Measurements from ENCODE around the gene ATP8B1.
"Not testable (repeated sequence)": the region's sequence is repeated elsewhere in the genome, so short reads cannot be mapped to it uniquely, and the experiment has no call there.

Gene ATP8B1

DNA sequence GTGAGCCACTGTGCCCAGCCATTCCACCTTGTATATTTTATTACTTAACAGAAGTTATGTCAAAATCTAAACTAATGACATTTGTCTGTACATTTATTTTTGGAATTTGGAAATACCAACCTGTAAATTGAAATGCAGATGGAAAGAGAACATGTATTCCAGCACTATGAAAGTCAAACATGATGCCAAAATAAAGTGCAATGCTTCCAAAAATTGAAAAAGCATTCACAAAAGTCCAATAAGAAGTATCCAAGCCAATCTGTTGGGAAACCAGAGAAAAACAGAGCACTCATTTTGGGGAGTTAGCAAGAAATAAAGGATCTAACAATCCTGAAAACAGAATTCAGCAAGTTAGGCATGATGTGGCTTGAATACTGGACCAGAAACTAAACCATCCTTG, 151.2 kb downstream of the ATP8B1 start:
- no peak for DNase-seq

DNA sequence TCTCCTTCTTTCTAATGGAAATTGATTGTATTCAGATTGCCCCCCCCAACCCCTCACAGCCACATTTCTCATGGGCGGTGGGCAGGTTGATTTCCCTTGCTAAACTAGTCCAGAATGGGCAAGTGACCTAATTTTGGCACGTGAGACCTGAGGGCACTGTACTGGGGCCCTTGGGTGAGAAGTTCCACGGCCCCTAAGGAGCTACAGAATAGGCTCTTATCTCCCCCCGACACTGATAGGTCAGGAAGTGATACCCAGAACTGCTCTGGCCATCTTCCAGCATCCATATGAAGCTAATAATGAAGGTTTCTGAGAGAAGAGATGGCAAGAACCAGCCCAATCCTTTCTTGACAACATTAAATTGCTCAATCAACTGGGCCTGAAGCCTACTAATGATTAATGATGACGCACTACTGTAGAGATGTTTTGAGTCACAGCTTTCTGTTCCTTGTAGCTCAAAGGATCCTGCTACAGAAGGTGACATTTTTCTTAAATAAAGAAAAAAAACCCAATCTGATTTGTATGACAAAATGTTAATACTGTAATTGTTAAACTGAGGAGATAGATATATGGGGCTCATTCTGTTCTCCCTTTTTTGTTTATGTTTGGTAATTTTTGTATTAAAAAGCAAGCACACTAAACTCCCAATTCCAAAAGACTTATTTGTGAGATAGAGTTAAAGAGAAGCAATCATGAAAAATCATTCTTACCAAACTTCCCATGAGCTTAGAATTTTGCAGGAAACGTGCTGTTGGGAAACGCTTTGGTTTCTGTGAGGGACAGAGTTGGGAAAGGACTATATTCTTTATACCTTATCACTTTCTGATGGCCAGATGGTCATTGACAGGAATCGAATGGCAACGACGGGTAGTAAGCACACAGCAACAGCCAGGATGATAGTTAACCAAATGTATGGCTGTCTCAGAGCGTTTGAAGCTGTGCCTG, 153.3 kb downstream of the ATP8B1 start:
- DNase-seq, result no peak

DNA sequence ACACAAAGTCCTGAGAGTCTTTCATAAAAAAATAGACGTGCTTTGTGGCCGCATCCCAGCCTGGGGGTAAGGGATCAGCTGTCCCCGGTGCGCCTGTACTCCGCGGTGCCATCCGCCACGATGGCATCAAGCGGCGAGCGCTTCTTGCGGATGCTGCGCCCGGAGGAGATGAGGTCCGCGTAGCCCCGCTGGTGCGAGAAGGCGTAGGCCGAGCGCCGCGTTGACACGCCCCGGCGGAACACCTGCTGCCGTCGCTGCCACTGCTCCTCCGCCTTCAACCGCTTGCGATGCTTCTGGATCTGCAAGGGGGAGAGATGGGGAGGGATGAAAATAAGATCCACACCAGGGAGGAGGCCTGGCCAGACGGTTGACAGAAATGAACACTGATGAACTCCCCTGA, 154.7 kb downstream of the ATP8B1 start:
- DNase-seq, result no peak

DNA sequence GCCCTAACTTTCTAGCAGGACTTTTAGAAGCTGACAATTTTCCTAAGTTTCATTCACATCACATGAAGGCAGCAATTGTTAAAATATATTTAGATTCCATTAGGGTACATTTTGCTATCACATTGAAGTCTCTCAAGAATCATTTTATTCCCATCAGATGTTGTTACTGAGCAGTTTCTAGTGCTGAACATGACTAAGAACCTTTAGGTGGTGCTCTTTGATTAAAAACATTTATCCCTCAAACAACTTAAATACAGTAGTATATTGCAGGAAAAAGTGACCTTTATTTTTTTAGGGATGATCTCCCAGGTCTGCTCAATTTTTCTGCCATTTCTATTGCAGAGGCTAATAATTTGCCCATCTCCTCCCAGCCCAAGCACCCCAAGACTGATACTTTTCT, 158.6 kb downstream of the ATP8B1 start:
- no peak for DNase-seq

DNA sequence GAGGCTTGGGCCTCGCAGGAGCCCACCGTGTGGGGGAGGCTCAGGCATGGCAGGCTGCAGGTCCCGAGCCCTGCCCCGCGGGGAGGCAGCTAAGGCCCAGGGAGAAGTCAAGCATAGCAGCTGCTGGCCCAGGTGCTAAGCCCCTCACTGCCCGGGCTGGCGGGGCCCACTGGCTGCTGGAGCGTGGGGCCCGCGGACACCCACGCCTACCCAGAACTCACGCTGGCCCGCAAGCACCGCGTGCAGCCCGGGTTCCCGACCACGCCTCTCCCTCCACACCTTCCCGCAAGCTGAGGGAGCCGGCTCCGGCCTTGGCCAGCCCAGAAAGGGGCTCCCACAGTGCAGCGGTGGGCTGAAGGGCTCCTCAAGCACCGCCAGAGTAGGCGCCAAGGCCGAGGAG, 159.4 kb downstream of the ATP8B1 start:
- DNase-seq, result not testable (repeated sequence)

DNA sequence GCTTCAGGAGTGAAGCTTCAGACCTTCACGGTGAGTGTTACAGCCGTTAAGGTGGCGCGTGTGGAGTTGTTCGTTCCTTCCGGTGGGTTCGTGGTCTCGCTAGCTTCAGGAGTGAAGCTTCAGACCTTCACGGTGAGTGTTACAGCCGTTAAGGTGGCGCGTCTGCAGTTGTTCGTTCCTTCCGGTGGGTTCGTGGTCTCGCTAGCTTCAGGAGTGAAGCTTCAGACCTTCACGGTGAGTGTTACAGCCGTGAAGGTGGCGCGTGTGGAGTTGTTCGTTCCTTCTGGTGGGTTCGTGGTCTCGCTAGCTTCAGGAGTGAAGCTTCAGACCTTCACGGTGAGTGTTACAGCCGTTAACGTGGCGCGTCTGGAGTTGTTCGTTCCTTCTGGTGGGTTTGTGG, 160.7 kb downstream of the ATP8B1 start:
- not testable (repeated sequence) for DNase-seq

DNA sequence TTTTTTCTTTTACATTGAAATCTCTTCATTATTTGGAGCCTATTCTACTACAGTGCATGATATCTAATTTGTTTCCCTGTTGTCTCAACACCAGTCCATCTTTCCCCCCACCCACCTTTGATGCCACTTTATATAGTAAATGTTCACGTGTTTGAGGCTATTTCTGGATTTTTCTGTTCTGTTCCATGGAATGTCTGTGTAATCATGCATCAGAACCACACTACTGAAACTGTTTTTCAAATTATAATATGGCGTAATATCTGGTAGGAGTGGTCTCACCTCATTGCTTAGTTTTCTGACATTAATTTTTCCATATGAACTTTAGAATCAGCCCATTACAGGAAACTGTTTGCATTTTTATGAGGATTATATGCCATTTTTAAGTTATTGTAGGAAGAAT, 162.4 kb downstream of the ATP8B1 start:
- no peak for DNase-seq

DNA sequence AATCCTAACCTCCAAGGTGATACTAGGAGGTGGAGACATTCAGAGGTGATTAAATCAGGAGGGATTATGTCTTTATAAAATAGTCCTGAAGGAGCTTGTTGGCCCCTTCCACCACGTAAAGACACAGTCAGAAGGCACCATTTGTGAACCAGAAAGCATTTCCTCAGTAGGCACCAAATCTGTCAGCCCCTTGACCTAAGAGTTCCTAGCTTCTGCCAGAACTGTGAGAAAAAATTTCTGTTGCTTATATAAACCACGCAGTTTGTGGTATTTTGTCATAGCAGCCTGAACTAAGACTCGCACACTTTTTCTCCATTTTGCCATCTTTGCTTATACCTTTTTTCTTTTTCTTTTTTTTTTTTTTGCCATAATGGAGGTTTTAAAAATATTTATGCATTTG, 162.9 kb downstream of the ATP8B1 start:
- DNase-seq, result no peak

DNA sequence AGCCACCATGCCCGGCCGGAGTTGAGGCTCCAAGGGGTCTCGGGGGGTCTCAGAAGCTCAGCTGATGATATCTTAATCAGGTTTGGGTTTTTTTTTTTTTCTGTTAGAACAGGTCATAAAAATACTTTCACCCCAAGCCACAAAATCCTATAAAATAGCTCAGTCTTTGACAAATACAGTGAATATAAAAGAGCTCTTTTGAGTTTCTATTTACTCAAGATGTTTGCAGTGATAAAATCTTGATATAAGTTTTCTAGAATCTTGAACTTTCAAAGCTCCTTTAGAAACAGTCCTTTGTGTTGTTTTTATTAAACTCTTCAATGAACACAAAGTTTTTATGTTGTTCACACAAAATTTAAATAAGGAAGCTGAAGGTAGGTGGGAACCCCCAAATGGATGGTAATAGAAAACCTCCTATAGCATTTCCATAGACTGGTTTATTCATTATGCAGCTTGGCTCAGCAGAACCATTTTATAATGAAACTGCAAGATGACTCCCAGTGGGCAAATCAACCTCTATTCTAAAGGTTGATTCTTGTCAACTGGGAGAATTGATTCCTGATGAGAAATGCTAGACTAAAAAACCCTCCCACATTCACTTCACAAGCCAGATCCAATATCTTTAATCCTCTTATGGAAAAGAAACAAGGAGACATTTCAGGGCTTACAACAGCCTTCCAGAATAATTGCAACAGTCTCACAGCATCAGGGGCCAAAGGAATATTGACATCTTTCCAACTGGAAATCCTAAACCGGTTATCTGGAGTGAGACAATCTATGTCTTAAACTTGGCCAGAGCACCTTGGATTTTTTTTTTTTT, 167.9 kb downstream of the ATP8B1 start:
- DNase-seq, result no peak

DNA sequence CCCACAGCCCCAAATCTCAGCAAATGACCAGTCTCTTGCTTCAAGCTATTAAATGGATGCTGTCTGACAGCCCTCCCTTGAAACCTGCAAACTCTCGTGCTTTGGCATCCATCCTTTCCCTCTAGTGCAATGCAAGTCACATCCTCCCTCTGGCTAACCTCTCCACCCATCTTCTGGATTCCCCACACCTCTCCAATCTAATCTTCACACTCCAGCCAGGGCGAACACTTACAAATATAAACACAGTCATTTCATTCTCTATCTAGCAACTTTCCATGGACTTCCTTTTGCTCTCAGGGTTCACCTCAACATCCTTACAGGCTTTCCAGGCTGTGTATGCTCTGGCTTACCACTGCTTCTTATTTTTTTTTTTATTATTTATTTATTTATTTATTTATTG, 171.4 kb downstream of the ATP8B1 start:
- DNase-seq, result no peak

DNA sequence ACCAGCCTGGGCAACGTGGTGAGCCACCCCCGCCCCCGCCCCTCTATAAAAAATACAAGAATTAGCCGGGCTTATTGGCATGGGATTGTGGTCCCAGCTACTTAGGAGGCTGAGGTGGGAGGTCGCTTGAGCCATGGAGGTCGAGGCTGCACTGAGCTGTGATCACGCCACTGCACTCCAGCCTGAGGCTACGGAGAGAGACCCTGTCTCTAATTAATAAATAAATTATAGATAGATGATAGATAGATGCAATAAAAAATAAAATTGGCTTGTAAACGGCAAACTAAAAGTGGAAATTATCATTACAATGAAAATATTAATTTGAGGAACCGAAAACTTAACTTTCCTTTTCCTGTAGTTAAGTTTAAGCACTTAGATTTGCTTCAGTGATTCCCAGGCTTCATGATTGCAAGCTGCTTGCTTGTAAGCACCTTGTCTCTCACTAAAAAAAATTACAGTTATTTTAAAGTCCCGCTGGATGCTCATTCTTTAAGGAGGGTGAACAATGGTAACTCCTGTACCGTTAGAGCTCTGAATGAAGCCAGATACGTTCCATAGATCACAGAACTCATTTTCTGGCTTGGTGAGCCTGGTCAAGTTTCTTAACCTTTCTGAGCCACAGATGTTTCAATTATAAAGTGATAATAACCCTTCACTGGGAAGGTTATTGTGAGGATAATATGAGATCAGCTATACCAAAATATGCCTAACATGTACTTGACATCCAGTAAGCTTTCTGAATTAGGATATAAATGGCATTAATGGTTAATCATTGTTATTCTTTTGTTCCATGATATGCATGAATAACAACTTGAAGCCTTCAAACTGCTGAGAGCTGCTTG, 172.1 kb downstream of the ATP8B1 start:
- no peak for DNase-seq

DNA sequence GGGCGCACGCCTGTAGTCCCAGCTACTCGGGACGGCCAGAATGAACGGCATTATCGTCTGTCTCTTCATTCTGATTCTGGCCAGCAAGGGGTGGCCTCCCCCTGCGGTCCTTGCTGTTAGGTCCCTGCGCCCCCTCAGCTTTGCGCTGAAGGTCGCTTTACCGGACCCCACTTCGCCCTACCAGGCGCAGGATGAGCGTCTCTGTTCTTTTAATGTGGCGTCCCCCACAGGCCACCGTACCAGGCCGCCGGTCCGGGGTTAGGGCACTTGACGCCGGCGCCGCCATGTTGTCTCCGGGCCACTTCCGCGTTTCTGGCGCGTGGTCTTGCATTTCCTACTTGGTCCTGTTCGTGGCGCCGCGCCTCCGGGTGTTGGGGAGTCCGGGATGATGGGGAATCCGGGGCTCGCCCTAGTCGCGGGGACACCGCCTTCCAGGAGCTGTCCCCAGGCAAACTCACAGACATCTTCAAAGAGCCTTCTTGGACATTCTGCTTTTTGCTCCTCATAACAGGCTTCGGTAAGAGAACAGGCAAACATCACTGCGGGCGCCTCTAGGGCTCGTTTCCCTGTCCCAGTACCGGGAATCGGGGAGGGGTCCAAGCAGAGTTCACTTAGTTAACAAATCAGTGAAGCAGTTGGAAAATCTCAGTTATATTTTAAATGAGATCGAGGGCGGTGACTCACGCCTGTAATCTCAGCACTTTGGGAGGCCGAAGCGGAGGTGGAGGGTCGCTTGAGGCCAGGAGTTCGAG, 172.9 kb downstream of the ATP8B1 start:
- peak; percentile 95 for DNase-seq

DNA sequence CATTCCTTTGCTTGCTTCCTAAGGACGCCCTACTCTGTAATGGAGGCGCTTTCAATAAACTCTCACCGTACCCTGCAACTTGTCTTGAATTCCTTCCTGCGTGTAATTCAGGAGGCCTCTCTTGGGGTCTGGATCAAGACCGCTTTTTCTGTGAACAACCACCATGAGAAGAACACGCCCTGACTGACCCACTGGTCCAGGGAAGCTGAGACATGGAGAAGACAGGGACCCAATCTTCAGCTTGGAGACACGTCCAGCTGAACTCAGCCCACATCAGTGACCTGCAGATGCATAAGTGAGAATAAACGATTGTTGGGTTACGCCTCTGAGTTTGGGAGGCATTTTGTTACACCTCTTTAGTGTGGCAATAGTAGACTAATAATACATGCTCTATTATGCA, 173.7 kb downstream of the ATP8B1 start:
- DNase-seq, result no peak

DNA sequence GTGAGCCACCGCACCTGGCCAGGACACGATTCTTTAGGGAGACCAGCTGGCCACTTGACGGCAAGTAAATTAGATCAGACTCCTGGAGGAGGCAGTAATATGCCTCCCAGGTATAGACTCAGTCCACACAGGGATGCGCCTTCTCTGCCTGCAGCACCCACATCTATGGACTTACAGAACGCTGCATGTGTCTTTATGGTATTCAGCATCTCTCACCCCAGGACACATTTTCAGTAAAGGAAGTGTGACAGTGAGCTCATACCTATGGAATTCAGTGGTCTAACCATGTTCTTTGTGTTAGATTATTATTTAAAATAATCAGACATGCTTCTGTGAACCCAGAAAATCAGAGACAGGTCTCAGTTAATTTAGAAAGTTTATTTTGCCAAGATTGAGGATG, 175.6 kb downstream of the ATP8B1 start:
- DNase-seq, result no peak

DNA sequence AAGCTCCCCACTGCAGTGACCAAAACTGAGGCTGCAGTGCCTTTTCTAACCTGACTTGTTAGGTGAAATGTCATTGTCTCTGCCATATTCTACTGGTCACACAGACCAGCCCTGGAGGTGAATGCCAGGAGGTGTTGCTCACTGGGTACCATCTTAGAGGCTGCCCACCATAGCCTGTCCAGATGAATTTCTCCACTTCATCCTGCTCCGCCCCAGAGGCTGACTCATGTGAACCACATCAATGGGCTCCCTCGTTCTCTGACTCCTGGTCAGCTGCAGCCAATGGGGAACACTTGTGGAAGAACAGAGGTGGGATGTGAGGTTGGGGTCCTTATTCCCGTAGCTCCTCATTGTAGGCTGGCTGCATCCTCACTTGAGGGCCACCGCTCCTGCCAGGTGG, 178.1 kb downstream of the ATP8B1 start:
- no peak for DNase-seq

DNA sequence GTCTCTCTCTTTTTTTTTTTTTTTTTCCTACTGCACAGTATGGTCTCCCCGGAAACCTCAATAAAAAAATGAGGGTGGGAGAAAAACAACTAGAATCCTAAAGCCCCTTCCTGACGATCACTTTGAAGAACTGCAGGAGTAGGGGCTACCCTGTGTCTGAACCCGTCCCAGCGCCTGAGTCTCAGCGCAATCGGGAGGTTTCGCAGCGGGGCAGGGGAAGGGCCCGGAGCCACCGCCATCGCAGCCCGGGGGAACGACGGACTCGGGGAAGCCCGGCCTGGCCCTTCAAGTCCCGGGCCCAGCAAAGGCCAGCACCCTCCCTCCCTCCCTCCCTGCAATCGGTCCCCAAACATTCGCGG, 181.9 kb downstream of the ATP8B1 start:
- DNase-seq, result peak; percentile 31

DNA sequence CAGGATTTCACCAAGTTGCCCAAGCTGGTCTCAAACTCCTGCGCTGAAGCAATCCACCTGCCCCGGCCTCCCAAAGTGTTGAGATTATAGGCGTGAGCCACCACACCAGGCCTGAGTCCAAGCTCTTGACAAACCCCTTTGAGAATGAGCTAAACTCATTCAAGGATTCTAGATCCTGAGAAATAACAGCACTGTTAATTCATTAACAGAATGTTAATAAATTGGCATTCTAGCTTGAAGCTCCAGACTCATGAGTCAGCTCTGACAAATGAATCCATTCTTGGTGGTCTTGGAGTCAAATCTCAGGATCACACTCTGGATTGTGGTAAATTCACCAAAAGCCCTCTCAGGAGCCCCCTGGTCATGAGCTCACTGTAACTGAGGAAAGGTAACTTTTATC, 183.2 kb downstream of the ATP8B1 start:
- no peak for DNase-seq

DNA sequence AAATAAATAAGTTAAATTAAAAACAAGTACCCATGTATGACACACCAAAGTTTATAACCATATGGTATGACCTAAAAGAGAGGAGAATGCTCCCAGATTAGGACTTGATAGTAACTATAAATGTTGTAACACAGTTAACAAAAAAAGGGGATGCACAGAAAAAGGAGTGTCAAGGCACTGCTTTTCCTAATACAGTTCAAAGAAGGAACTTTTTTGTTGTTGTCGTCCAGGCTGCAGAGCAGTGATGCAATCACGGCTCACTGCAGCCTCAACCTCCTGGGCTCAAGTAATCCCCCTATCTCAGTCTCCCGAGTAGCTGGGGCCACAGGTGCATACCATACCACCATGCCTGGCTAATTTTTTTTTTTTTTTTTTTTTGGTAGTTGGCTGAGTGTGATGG, 184.2 kb downstream of the ATP8B1 start:
- no peak for DNase-seq

DNA sequence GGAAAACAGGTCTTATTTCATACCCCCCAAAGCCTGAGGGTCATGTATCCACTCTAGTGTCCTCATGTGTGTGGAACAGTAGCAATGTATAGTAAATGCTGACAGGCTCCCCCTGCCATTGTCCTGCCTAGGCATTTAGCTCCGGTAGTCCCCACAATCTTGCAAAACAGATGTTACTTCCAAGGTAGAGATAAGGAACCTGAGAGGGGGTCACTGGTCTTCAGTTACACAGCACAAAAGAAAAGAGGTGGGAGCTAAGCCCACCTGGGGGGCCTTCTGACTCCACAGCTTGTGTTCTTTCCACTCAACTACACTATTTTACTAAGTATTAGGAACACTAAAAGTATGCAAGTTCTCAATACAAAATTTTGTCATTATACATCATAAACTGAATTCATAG, 199.2 kb downstream of the ATP8B1 start:
- DNase-seq, result no peak
